DOHH2 (cell line): ENCODE measurements around the gene LYSMD4.
"Not testable (repeated sequence)": the region's sequence is repeated elsewhere in the genome, so short reads cannot be mapped to it uniquely, and the experiment has no call there.

Experiments
- H3F3A ChIP-seq: fragments of 200-600 bp; sonication (generic), shearing (Covaris generic); 2 replicates; pipeline ENCODE4 v1.6.0; 2016; ENCODE audit warnings: antibody characterized with exemption, mild to moderate bottlenecking; ENCODE audit not compliant: control insufficient read depth, insufficient read depth
- H3K27ac ChIP-seq: fragments of 200-600 bp; sonication (generic); 2 replicates; pipeline ENCODE4 v1.5.1; 2014; ENCODE audit warnings: low read depth, mild to moderate bottlenecking, low read length, moderate library complexity
- H3K27me3 ChIP-seq: fragments of 200-600 bp; sonication (generic); 2 replicates; pipeline ENCODE4 v1.6.1; 2014; ENCODE audit warnings: mild to moderate bottlenecking, low read length, mixed read lengths; ENCODE audit not compliant: control insufficient read depth
- H3K36me3 ChIP-seq: fragments of 200-600 bp; sonication (generic); 2 replicates; pipeline ENCODE4 v1.6.1; 2014; ENCODE audit warnings: mild to moderate bottlenecking, low read length, moderate library complexity, mixed read lengths; ENCODE audit not compliant: control insufficient read depth
- H3K4me1 ChIP-seq: fragments of 200-600 bp; sonication (generic); 2 replicates; pipeline ENCODE4 v1.6.1; 2014; ENCODE audit warnings: mild to moderate bottlenecking, low read length, mixed read lengths; ENCODE audit not compliant: control insufficient read depth
- H3K4me2 ChIP-seq: fragments of 200-600 bp; sonication (generic); 2 replicates; pipeline ENCODE4 v1.6.0; 2014; ENCODE audit warnings: mild to moderate bottlenecking, low read length, moderate library complexity
- H3K4me3 ChIP-seq: fragments of 200-600 bp; sonication (generic); 2 replicates; pipeline ENCODE4 v1.5.1; 2014; ENCODE audit warnings: mild to moderate bottlenecking, low read length, mixed read lengths
- H3K79me2 ChIP-seq: fragments of 200-600 bp; sonication (generic); 2 replicates; pipeline ENCODE4 v1.6.1; 2014; ENCODE audit warnings: mild to moderate bottlenecking, low read length, mixed read lengths; ENCODE audit not compliant: control insufficient read depth
- H3K9me2 ChIP-seq: fragments of 200-600 bp; sonication (generic); replicated peaks from 2 replicates; pipeline ENCODE4 v1.6.1; 2014; ENCODE audit warnings: mild to moderate bottlenecking, low read length, mixed read lengths; ENCODE audit not compliant: control insufficient read depth
- H3K9me3 ChIP-seq: fragments of 200-600 bp; sonication (generic); 2 replicates; pipeline ENCODE4 v1.6.1; 2014; ENCODE audit warnings: antibody characterized with exemption, low read length, mixed read lengths; ENCODE audit not compliant: control insufficient read depth, insufficient read depth
- H4K20me1 ChIP-seq: fragments of 200-600 bp; sonication (generic); 2 replicates; pipeline ENCODE4 v1.6.0; 2014; ENCODE audit warnings: low read depth, mild to moderate bottlenecking, antibody characterized with exemption, low read length, moderate library complexity; ENCODE audit not compliant: control insufficient read depth, insufficient read depth
- EZH2phosphoT487 ChIP-seq: fragments of 200-600 bp; sonication (generic); IDR thresholded peaks from 2 replicates; pipeline ENCODE4 v1.6.1; 2017; ENCODE audit warnings: borderline replicate concordance, mild to moderate bottlenecking, antibody characterized with exemption, low read length, moderate library complexity, mixed read lengths
- TF ChIP-seq, protein P1 (sequence below): fragments of 200-600 bp; sonication (generic); IDR thresholded peaks from one replicate; pipeline ENCODE4 v1.5.1; 2014; ENCODE audit warnings: antibody characterized with exemption, mild to moderate bottlenecking, low read depth, low read length; ENCODE audit not compliant: poor library complexity, severe bottlenecking

LYSMD4 gene

DNA sequence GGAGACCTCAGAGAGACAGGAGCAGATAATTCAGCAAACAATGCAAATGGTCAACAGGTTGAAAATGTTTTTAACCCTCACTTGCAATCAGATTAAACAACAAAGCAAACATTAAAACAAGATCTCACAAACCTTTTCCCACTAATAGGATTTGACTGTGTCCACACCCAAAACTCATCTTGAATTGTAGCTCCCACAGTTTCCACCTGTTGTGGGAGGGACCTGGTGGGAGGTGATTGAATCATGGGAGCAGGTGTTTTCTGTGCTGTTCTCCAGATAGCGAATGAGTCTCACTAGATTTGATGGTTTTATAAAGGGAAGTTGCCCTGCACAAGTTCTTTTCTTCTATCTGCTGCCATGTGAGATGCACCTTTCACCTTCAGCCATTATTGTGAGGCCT, 1.3 kb upstream of the LYSMD4 start:
- H3K4me1 ChIP-seq = peaks cover 11% of the 10 kb centered on the region
- no peaks in the 10 kb centered on the region for H3K79me2 ChIP-seq
- H3K4me2 ChIP-seq = no peak overlapping the region
- no peaks in the 10 kb centered on the region for H3K27me3 ChIP-seq
- H3K36me3 ChIP-seq = no peaks in the 10 kb centered on the region
- H4K20me1 ChIP-seq = no peaks in the 10 kb centered on the region
- H3K27ac ChIP-seq = no peak overlapping the region
- no peak for TF ChIP-seq EZH2phosphoT487
- TF ChIP-seq, protein P1, sequence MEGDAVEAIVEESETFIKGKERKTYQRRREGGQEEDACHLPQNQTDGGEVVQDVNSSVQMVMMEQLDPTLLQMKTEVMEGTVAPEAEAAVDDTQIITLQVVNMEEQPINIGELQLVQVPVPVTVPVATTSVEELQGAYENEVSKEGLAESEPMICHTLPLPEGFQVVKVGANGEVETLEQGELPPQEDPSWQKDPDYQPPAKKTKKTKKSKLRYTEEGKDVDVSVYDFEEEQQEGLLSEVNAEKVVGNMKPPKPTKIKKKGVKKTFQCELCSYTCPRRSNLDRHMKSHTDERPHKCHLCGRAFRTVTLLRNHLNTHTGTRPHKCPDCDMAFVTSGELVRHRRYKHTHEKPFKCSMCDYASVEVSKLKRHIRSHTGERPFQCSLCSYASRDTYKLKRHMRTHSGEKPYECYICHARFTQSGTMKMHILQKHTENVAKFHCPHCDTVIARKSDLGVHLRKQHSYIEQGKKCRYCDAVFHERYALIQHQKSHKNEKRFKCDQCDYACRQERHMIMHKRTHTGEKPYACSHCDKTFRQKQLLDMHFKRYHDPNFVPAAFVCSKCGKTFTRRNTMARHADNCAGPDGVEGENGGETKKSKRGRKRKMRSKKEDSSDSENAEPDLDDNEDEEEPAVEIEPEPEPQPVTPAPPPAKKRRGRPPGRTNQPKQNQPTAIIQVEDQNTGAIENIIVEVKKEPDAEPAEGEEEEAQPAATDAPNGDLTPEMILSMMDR = no peak
- no peaks in the 10 kb centered on the region for H3K9me2 ChIP-seq
- no peak overlapping the region for H3K4me3 ChIP-seq
- no peaks in the 10 kb centered on the region for H3F3A ChIP-seq
- no peaks in the 10 kb centered on the region for H3K9me3 ChIP-seq

DNA sequence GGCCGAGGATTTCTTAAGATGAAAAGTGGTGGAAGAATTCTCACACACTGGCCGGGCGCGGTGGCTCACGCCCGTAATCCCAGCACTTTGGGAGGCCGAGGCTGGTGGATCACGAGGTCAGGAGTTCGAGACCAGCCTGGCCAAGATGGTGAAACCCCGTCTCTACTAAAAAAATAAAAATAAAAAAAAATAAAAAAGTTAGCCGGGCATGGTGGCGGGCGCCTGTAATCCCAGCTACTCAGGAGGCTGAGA, 729 bp upstream of the LYSMD4 start:
- H3K4me3 ChIP-seq = peak overlapping the region; percentile 66
- not testable (repeated sequence) for H4K20me1 ChIP-seq, H3K27ac ChIP-seq, H3K9me2 ChIP-seq, H3K79me2 ChIP-seq, H3K9me3 ChIP-seq, H3F3A ChIP-seq, H3K36me3 ChIP-seq, H3K27me3 ChIP-seq
- H3K4me1 ChIP-seq = peaks cover 11% of the 10 kb centered on the region
- H3K4me2 ChIP-seq = peak overlapping the region; percentile 64

DNA sequence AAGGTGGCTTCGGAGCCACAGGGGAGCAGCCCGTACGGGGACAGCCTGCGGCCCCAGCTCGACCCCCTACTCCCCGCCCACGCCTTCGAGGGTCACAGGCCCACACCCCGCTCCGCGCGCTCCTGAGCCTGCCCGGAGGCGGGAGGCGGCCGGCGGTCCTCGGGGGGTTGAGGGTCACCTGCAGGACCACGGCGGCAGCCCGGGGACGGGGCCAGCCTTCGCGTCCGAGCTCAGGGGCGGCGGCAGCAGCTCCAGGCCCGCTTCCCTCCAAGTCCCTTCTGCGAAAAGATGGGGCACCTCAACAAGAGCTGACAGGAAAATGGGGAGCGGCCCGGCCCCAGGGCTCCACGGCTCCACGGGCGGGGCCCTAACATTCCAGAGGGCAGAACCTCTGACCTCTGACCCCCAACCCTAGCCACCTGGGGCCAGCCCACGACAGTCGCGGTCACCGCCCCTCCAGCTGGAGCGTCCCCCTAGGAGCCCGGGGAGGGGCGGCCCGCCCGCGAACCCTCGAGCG, 428 bp downstream of the LYSMD4 start:
- TF ChIP-seq, protein P1 = no peak
- no peak for TF ChIP-seq EZH2phosphoT487
- Histone ChIP-seq H4K20me1 (no peaks in the 10 kb centered on the region), H3K4me1 (peaks cover 11% of the 10 kb centered on the region), H3F3A (no peaks in the 10 kb centered on the region), H3K27me3 (no peaks in the 10 kb centered on the region), H3K4me3 (peak overlapping the region; percentile 81), H3K36me3 (no peaks in the 10 kb centered on the region), H3K79me2 (no peaks in the 10 kb centered on the region), H3K4me2 (peak overlapping the region; percentile 64), H3K27ac (no peak overlapping the region), H3K9me3 (no peaks in the 10 kb centered on the region), H3K9me2 (no peaks in the 10 kb centered on the region)

DNA sequence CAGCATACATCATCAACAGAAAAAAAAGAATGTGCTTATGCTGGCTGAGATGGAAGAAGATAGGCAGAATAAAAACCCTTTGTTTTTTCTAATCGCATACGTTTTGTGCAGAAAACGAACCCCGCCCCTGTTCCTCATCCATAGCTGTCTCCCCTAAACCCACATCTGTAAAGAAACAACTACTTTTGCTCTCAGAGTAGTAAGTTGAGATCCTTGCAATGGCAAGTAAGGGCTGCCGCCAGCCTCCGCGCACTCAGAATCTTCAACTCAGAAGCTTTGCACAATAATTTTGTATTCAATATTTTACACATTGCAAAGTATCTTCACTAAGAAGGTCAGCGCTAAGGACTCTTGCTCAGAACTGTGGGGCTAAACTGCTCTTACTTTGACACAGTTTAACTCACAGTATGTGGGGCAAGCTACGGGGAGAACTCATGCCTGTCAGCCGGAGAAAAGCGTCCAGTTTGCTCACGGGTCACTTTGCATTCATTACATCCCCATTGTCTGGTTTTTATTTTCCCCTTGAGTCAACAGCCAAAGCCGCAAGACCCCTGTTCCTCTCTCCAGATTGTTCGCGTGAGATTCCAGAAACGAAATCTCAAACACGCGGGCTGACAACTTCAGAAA, 1.0 kb downstream of the LYSMD4 start:
- no peak overlapping the region for H3K27ac ChIP-seq
- TF ChIP-seq EZH2phosphoT487 = no peak
- TF ChIP-seq, protein P1 = no peak
- H3F3A ChIP-seq = no peaks in the 10 kb centered on the region
- H3K36me3 ChIP-seq = no peaks in the 10 kb centered on the region
- no peaks in the 10 kb centered on the region for H3K27me3 ChIP-seq
- H3K4me2 ChIP-seq = peak overlapping the region; percentile 64
- no peaks in the 10 kb centered on the region for H3K9me3 ChIP-seq
- peak overlapping the region; percentile 81 for H3K4me3 ChIP-seq
- H3K4me1 ChIP-seq = peaks cover 11% of the 10 kb centered on the region
- no peaks in the 10 kb centered on the region for H4K20me1 ChIP-seq
- no peaks in the 10 kb centered on the region for H3K9me2 ChIP-seq
- H3K79me2 ChIP-seq = no peaks in the 10 kb centered on the region
